Nephron (organoid): ENCODE results near the gene CCDC8.

Experiments
- H3K27ac Mint-ChIP-seq, 3 experiments: 2 replicates each; pipeline ENCODE4 v1.8.0; 2020; ENCODE audit warnings: mixed read lengths in 3 of 3, mild to moderate bottlenecking in 2 of 3, moderate library complexity in 1 of 3
- H3K27me3 Mint-ChIP-seq: 2 replicates; pipeline ENCODE4 v1.8.0; 2021; ENCODE audit warnings: low read depth, mild to moderate bottlenecking, moderate library complexity, mixed read lengths
- H3K36me3 Mint-ChIP-seq: 2 replicates; pipeline ENCODE4 v1.8.0; 2020; ENCODE audit warnings: low read depth, mixed read lengths
- H3K4me1 Mint-ChIP-seq: 2 replicates; pipeline ENCODE4 v1.8.0; 2020; ENCODE audit warnings: mixed read lengths
- H3K4me3 Mint-ChIP-seq, 3 experiments: 2 replicates each; pipeline ENCODE4 v1.8.0; 2020; ENCODE audit warnings: mild to moderate bottlenecking in 3 of 3, mixed read lengths in 3 of 3, moderate library complexity in 2 of 3
- H3K9me3 Mint-ChIP-seq: 2 replicates; pipeline ENCODE4 v1.8.0; 2020; ENCODE audit warnings: mixed read lengths
- CTCF ChIP-seq, 3 experiments: fragments of 200-600 bp; sonication (generic); IDR thresholded peaks; one replicate each; pipeline ENCODE4 v1.5.0; 2021; ENCODE audit warnings: antibody characterized with exemption in 3 of 3; ENCODE audit not compliant: unreplicated experiment in 3 of 3

Gene CCDC8

GRCh38 chr19:46408664-46409039 lies 4.7 kb downstream of the CCDC8 start:
- TF ChIP-seq CTCF (IDR thresholded peaks at IDR 0.05; ENCODE audit: unreplicated experiment in 3 of 3): no peak
- Mint-ChIP-seq H3K27ac (peak overlapping the region; percentile 94 to 98 (median 95)), H3K27me3 (no peaks in the 10 kb centered on the region)

GRCh38 chr19:46407856-46408663 lies 5.3 kb downstream of the CCDC8 start:
- peak overlapping the region; percentile 82 to 83 (median 83) for H3K4me3 Mint-ChIP-seq
- peaks cover 35% of the 10 kb centered on the region for H3K36me3 Mint-ChIP-seq
- H3K9me3 Mint-ChIP-seq: no peaks in the 10 kb centered on the region
- no peaks in the 10 kb centered on the region for H3K27me3 Mint-ChIP-seq
- TF ChIP-seq CTCF (IDR thresholded peaks at IDR 0.05; ENCODE audit: unreplicated experiment in 3 of 3): no peak
- peaks cover 63% of the 10 kb centered on the region for H3K4me1 Mint-ChIP-seq
- H3K27ac Mint-ChIP-seq: peak overlapping the region; percentile 94 to 98 (median 95)

More at GRCh38 chr19:46408664-46409039, 4.7 kb downstream of the CCDC8 start:
- H3K36me3 Mint-ChIP-seq: peaks cover 35% of the 10 kb centered on the region
- H3K4me1 Mint-ChIP-seq: peaks cover 63% of the 10 kb centered on the region
- no peaks in the 10 kb centered on the region for H3K9me3 Mint-ChIP-seq
- peak overlapping the region; percentile 82 to 83 (median 83) for H3K4me3 Mint-ChIP-seq

GRCh38 chr19:46406976-46407375 lies 6.4 kb downstream of the CCDC8 start:
- Mint-ChIP-seq H3K4me1 (peaks cover 69% of the 10 kb centered on the region), H3K27ac (peak overlapping the region; percentile 17 to 95 (median 79))
- no peak for TF ChIP-seq CTCF (IDR thresholded peaks at IDR 0.05; ENCODE audit: unreplicated experiment in 3 of 3)

GRCh38 chr19:46404753-46405468 lies 8.5 kb downstream of the CCDC8 start:
- Mint-ChIP-seq H3K4me1 (peaks cover 61% of the 10 kb centered on the region), H3K36me3 (peaks cover 4% of the 10 kb centered on the region), H3K27me3 (no peaks in the 10 kb centered on the region), H3K27ac (peak overlapping the region; percentile 93 to 96 (median 96)), H3K9me3 (no peaks in the 10 kb centered on the region), H3K4me3 (peak overlapping the region; percentile 85 to 90 (median 88))
- TF ChIP-seq CTCF (IDR thresholded peaks at IDR 0.05; ENCODE audit: unreplicated experiment in 3 of 3): peak; percentile 39 to 43 (median 42)

More at GRCh38 chr19:46406976-46407375, 6.4 kb downstream of the CCDC8 start:
- Mint-ChIP-seq H3K4me3 (peak overlapping the region; percentile 19 to 79 (median 46)), H3K9me3 (no peaks in the 10 kb centered on the region), H3K36me3 (peaks cover 24% of the 10 kb centered on the region), H3K27me3 (no peaks in the 10 kb centered on the region)

- Mint-ChIP-seq H3K4me3 (peak overlapping the region; percentile 85 to 90 (median 88)), H3K27me3 (no peaks in the 10 kb centered on the region), H3K27ac (peak overlapping the region; percentile 93 to 96 (median 96)), H3K36me3 (peaks cover 4% of the 10 kb centered on the region), H3K9me3 (no peaks in the 10 kb centered on the region), H3K4me1 (peaks cover 61% of the 10 kb centered on the region)
- TF ChIP-seq CTCF (IDR thresholded peaks at IDR 0.05; ENCODE audit: unreplicated experiment in 3 of 3): peak in 1 of 3 experiments; percentile 2
Measured at GRCh38 chr19:46404055-46404752, 9.2 kb downstream of the CCDC8 start.
